GM23338 (cell line): ENCODE measurements around the gene KIRREL3. TPM values are rescaled to one million over a fixed set of nuclear protein-coding genes. Genes with fewer than 3 reads are reported as not detected.

ENCODE experiments used
- ATAC-seq: fragments of 200-7000 bp; cut with Tn5 transposase; 3 replicates; pipeline ENCODE4 v1.9.1; 2020
- DNase-seq: peaks from one replicate; pipeline ENCODE4 v3.0.0-alpha.2; 2015; ENCODE audit warnings: low spot score
- H2AFZ ChIP-seq: fragments of 200-600 bp; sonication (generic); 2 replicates; pipeline ENCODE4 v1.8.0; 2016; ENCODE audit warnings: antibody characterized with exemption, mild to moderate bottlenecking, moderate library complexity
- H3F3A ChIP-seq: fragments of 200-600 bp; sonication (generic); replicated peaks from 2 replicates; pipeline ENCODE4 v1.8.0; 2017; ENCODE audit warnings: antibody characterized with exemption, mixed run types, low read depth
- H3K27ac ChIP-seq: fragments of 200-600 bp; sonication (generic); 2 replicates; pipeline ENCODE4 v1.6.1; 2016; ENCODE audit warnings: low read depth
- H3K27me3 ChIP-seq: fragments of 200-600 bp; sonication (generic); 2 replicates; pipeline ENCODE4 v1.8.0; 2016; ENCODE audit warnings: mild to moderate bottlenecking, mixed run types, moderate library complexity; ENCODE audit not compliant: insufficient read depth
- H3K36me3 ChIP-seq: fragments of 200-600 bp; sonication (generic); 2 replicates; pipeline ENCODE4 v1.8.0; 2016; ENCODE audit warnings: mild to moderate bottlenecking; ENCODE audit not compliant: insufficient read depth
- H3K4me1 ChIP-seq: fragments of 200-600 bp; sonication (generic); 2 replicates; pipeline ENCODE4 v1.8.0; 2016; ENCODE audit warnings: mild to moderate bottlenecking, moderate library complexity; ENCODE audit not compliant: insufficient read depth
- H3K4me2 ChIP-seq: fragments of 200-600 bp; sonication (generic); 2 replicates; pipeline ENCODE4 v1.7.1; 2017; ENCODE audit warnings: mixed run types
- H3K4me3 ChIP-seq: fragments of 200-600 bp; sonication (generic); 2 replicates; pipeline ENCODE4 v1.6.1; 2016; ENCODE audit warnings: mixed run types
- H3K79me2 ChIP-seq: fragments of 200-600 bp; sonication (generic); replicated peaks from 2 replicates; pipeline ENCODE4 v1.8.0; 2017; ENCODE audit warnings: mild to moderate bottlenecking; ENCODE audit not compliant: insufficient read depth
- H3K9me2 ChIP-seq: fragments of 200-600 bp; sonication (generic); 2 replicates; pipeline ENCODE4 v1.8.0; 2017; ENCODE audit not compliant: insufficient read depth
- H4K20me1 ChIP-seq: fragments of 200-600 bp; sonication (generic); replicated peaks from 2 replicates; pipeline ENCODE4 v1.8.0; 2017; ENCODE audit warnings: mild to moderate bottlenecking; ENCODE audit not compliant: insufficient read depth
- H3K27ac Mint-ChIP-seq: 2 replicates; pipeline ENCODE4 v1.8.0; 2020; ENCODE audit warnings: inconsistent platforms, mild to moderate bottlenecking, moderate library complexity, mixed read lengths
- H3K27me3 Mint-ChIP-seq: 3 replicates; pipeline ENCODE4 v1.8.0; 2022; ENCODE audit warnings: low read depth, mild to moderate bottlenecking, moderate library complexity, mixed read lengths, inconsistent platforms; ENCODE audit not compliant: insufficient read depth, poor library complexity
- H3K36me3 Mint-ChIP-seq: 3 replicates; pipeline ENCODE4 v1.8.0; 2021; ENCODE audit warnings: low read depth, mild to moderate bottlenecking, inconsistent platforms, moderate library complexity, mixed read lengths
- H3K4me1 Mint-ChIP-seq: 3 replicates; pipeline ENCODE4 v1.8.0; 2020; ENCODE audit warnings: mild to moderate bottlenecking, inconsistent platforms, mixed read lengths
- H3K4me3 Mint-ChIP-seq: 3 replicates; pipeline ENCODE4 v1.8.0; 2021; ENCODE audit warnings: moderate library complexity, mild to moderate bottlenecking, inconsistent platforms, mixed read lengths
- H3K9me3 Mint-ChIP-seq: 3 replicates; pipeline ENCODE4 v1.8.0; 2020; ENCODE audit warnings: moderate library complexity, mild to moderate bottlenecking, inconsistent platforms, mixed read lengths
- CREB1 ChIP-seq: fragments of 250-450 bp; sonication (Bioruptor Pico); IDR thresholded peaks from 2 replicates; pipeline ENCODE4 v1.5.0; 2020; ENCODE audit warnings: low read depth, mild to moderate bottlenecking, moderate library complexity
- EZH2phosphoT487 ChIP-seq: fragments of 200-600 bp; sonication (generic); IDR thresholded peaks from one replicate; pipeline ENCODE4 v1.8.1; 2018; ENCODE audit warnings: antibody characterized with exemption; ENCODE audit not compliant: unreplicated experiment
- JUNB ChIP-seq: IDR thresholded peaks from one replicate; pipeline ENCODE4 v1.6.1; 2016; ENCODE audit warnings: antibody characterized with exemption; ENCODE audit not compliant: unreplicated experiment
- NANOG ChIP-seq: IDR thresholded peaks from 2 replicates; pipeline ENCODE4 v1.6.1; 2016; ENCODE audit warnings: antibody characterized with exemption, borderline replicate concordance
- POLR2AphosphoS5 ChIP-seq: IDR thresholded peaks from 2 replicates; pipeline ENCODE4 v1.6.1; 2016; ENCODE audit warnings: antibody characterized with exemption, low read depth
- REST ChIP-seq: IDR thresholded peaks from one replicate; pipeline ENCODE4 v1.6.1; 2018; ENCODE audit warnings: antibody characterized with exemption; ENCODE audit not compliant: unreplicated experiment
- STAT1 ChIP-seq: IDR thresholded peaks from one replicate; pipeline ENCODE4 v1.6.1; 2016; ENCODE audit warnings: antibody characterized with exemption; ENCODE audit not compliant: unreplicated experiment
- ZNF114 ChIP-seq: fragments of 250-450 bp; sonication (Bioruptor Pico); IDR thresholded peaks from 2 replicates; pipeline ENCODE4 v1.5.0; 2020; ENCODE audit warnings: mild to moderate bottlenecking, moderate library complexity
- polyA plus RNA-seq: library from polyadenylated mRNA; unstranded; fragments of >200 nt; fragmentation: Nextera tagmentation; extraction: Ambion mirVana; gene quantifications from 2 replicates; pipeline ENCODE4 v1.2.1, GENCODE V29; 2016
- total RNA-seq: library from RNA; depleted of rRNA; stranded (reverse); fragments of >200 nt; shearing (Covaris generic); gene quantifications from 2 replicates; pipeline ENCODE4 v1.2.3, GENCODE V29; 2014

The KIRREL3 gene
- total and polyA plus RNA-seq, 2 experiments from 2014 or later, result 0.13 to 1.5 TPM

DNA sequence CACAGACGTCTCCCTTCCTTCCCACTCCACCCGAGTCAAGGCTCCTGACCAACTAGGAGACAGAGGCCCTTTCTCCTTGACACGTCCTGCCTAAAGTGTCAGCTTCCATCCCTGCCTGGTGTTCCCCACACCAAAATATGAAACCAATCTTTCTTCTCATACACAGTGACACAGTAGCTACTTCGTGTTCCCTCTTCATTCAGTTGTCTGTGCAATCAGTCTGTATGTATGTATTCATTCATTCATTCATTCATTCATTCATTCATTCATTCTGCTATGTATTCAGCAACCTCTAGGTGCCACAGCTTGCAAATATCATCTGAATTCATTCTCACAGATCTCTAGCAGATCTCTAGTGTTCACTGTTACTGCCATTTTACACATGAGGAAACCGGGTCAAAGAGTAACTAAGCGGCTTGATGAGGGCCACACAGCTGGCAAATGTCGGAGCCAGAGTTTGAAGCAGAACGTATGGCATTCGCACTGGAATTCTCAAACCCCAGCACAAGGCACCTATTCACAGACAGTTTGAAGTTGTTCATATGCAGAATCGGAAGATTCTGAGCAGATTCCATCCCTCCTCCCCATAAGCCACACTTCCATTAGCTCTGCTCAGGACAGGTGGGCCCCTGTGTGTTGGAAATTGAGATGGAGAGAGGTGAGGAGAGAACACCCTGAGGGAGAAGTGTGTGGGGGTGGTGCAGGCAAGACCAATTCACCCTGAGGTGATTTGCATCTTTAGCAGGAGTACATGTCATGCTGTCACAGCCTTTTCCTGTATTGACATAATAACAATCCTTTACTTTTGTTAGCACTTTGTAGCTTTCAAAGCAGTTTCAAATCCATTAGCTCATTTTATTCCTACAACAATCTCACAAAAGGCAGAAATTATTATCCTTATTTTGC is 369.4 kb downstream of the KIRREL3 start (continued):
- TF ChIP-seq REST, result no peak
- no peak for TF ChIP-seq ZNF114 (CRISPR knock-in tag)
- TF ChIP-seq CREB1, result no peak
- TF ChIP-seq JUNB, result no peak
- TF ChIP-seq POLR2AphosphoS5, result no peak
- TF ChIP-seq EZH2phosphoT487, result no peak

GRCh38 chr11:126630488-126630887 is 370.1 kb downstream of the KIRREL3 start:
- Histone ChIP-seq H3K4me2 (no peak overlapping the region), H3K27ac (no peak overlapping the region), H3K9me2 (no peaks in the 10 kb centered on the region), H3K4me1 (peaks cover 17% of the 10 kb centered on the region), H4K20me1 (no peaks in the 10 kb centered on the region), H3F3A (no peaks in the 10 kb centered on the region), H3K79me2 (no peaks in the 10 kb centered on the region), H2AFZ (no peak overlapping the region), H3K36me3 (no peaks in the 10 kb centered on the region), H3K4me3 (no peak overlapping the region), H3K27me3 (no peaks in the 10 kb centered on the region)
- Mint-ChIP-seq H3K36me3 (no peaks in the 10 kb centered on the region), H3K4me3 (no peak overlapping the region), H3K4me1 (peaks cover 25% of the 10 kb centered on the region), H3K27ac (no peak overlapping the region), H3K27me3 (peaks cover 5% of the 10 kb centered on the region), H3K9me3 (no peaks in the 10 kb centered on the region)
- TF ChIP-seq EZH2phosphoT487 (no peak), STAT1 (no peak)
- no peak for ATAC-seq
- DNase-seq, result no peak

- no peak overlapping the region for H3K4me2 ChIP-seq
- peak; percentile 83 for ATAC-seq
- TF ChIP-seq NANOG (no peak), CREB1 (no peak), JUNB (no peak), REST (no peak)
Measured at GRCh38 chr11:126628790-126629621, 371.6 kb downstream of the KIRREL3 start.

More at GRCh38 chr11:126628790-126629621, 371.6 kb downstream of the KIRREL3 start:
- Histone ChIP-seq H3K9me2 (no peaks in the 10 kb centered on the region), H3K4me1 (peaks cover 17% of the 10 kb centered on the region), H3K27ac (no peak overlapping the region), H3K4me3 (no peak overlapping the region), H2AFZ (no peak overlapping the region), H4K20me1 (no peaks in the 10 kb centered on the region), H3K79me2 (no peaks in the 10 kb centered on the region), H3F3A (no peaks in the 10 kb centered on the region), H3K27me3 (no peaks in the 10 kb centered on the region), H3K36me3 (no peaks in the 10 kb centered on the region)
- Mint-ChIP-seq H3K4me3 (no peak overlapping the region), H3K27me3 (peaks cover 2% of the 10 kb centered on the region), H3K27ac (no peak overlapping the region), H3K4me1 (peaks cover 24% of the 10 kb centered on the region), H3K36me3 (no peaks in the 10 kb centered on the region), H3K9me3 (no peaks in the 10 kb centered on the region)
- DNase-seq, result no peak
